ENCODE data around the gene PLOD2.

Gene PLOD2

GRCh38 chr3:146160964-146161662 lies at the start of gene PLOD2:
TSS of gene PLOD2 (minus strand) at chr3:146161184. CDS start at chr3:146160989, 195 bp downstream.
- FAIRE-seq (no peak), DNase-seq (ENCODE audit: insufficient read length, low spot score) (no peak)

DNA sequence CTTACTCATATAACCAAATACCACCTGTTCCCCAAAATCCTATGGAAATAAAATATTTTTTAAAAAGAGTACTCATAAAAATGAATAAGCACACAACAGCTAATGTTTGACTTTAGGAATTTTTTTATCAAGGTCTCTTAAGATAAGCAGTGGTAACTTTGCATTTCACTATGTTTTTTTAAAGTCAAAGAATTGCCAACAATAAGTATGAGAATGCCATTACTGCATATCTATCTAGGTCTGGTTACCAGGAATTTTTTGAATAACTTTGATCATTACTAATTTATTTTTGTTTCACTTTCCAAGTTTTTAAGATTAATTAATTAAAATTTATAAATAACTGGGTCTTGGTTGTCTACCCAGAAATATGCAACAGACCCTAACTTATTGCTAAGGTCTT lies 48.4 kb upstream of the PLOD2 start:
- FAIRE-seq (no peak), DNase-seq (ENCODE audit: insufficient read length, low spot score) (no peak)

DNA sequence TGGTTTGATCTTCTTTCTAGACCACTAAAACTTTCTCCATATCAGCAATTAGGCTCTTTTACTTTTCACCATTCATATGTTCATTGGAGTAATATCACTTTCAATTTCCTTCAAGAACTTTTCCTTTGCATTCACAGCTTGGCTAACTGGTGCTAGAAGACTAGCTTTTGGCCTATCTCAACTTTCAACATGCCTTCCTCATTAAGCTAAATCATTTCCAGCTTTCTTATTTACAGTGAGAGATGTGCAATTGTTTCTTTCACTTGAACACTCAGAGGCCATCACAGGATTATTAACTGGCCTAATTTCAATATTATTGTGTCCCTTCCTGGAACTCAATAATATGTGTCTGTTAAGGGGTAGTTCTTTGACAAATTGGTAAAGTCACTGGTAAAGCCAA lies 42.8 kb upstream of the PLOD2 start:
- FAIRE-seq (no peak), DNase-seq (ENCODE audit: insufficient read length, low spot score) (no peak)

DNA sequence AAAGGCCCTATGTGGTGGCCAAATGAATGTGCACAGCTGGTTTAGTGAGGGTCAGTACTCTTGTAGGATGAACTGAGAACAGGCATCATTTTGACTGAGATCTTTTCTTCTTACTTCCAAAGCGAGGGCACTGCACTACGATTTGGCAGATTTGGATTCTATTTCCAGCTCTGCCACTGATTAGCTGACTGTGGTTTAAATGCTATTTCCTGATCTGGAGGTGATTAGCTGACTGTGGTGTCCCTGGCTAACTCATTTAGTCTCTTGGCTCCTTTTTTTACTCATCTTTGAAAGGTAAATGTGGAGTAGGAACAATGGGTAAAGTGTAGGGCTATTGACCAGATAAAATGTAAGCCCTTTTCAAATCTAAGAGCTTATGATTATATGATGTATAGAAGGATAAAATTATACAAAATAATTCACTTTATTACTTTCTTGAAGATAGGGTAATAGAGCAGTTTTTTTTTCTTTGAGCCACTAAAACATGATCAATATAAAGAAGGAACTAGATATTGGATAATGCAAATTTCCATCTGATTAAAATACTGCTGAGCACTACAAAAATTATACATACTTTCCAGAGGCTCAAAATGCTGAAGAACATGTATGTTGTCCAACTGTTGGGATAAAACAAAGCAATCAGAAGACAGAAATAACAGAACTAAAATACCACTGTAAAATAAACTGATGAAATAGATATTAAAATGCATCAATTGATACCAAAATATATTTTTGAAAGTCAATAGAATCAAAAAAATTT lies 39.7 kb upstream of the PLOD2 start:
- no peak for FAIRE-seq
- DNase-seq (ENCODE audit: insufficient read length, low spot score) = no peak

DNA sequence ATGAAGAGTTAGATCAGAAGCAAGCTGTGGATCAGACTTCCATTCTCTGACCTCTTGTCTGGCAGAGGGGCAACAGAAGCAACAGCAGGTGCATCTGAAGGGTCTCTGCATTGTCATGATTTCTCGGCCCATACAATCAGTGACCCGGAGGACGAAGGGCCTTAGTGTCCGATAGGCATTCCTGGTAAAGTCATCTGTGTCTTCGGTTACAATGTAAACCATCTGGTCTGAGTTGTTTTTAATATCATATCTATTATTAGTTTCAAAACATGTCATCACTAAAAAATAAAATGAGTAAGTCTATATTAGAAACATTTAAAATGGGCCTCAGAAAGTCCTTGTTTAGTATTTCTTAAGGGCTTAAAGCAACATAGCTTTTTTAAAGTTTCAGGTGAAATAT lies 38.8 kb upstream of the PLOD2 start:
- DNase-seq (ENCODE audit: insufficient read length, low spot score) (no peak), FAIRE-seq (no peak)

DNA sequence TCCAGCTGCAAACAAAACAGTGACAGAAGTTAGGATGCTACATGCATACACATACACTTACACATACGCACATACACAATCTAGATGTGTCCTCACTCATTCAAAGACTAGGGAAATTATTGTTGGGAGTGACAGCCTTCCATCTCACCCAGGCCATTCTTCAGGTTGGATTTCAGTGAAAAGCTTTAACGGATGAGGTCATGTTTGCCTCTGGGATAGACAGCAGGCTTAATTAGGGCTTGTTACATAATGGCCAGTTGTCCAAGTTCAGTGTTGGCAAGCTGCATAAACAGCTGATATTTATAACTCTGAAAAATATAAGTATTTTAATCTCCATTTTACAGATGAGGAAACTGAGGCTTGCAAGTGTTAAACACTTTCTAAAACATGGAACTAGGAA lies 35.8 kb upstream of the PLOD2 start:
- FAIRE-seq = no peak
- DNase-seq (ENCODE audit: insufficient read length, low spot score) = no peak

- FAIRE-seq (no peak), DNase-seq (ENCODE audit: insufficient read length, low spot score) (no peak)
Observed at GRCh38 chr3:146195605-146196004, 34.6 kb upstream of the PLOD2 start.

- FAIRE-seq = no peak
- no peak for DNase-seq (ENCODE audit: insufficient read length, low spot score)
Observed at GRCh38 chr3:146195030-146195429, 34.0 kb upstream of the PLOD2 start.

- FAIRE-seq (no peak), DNase-seq (ENCODE audit: insufficient read length, low spot score) (no peak)
Observed at GRCh38 chr3:146191051-146191450, 30.1 kb upstream of the PLOD2 start.

GRCh38 chr3:146189519-146190173 lies 28.7 kb upstream of the PLOD2 start:
- FAIRE-seq = peak; percentile 52
- DNase-seq (ENCODE audit: insufficient read length, low spot score) = peak; percentile 20

- FAIRE-seq (no peak), DNase-seq (ENCODE audit: insufficient read length, low spot score) (no peak)
Observed at GRCh38 chr3:146187334-146187950, 26.5 kb upstream of the PLOD2 start.

- FAIRE-seq = no peak
Observed at GRCh38 chr3:146184241-146185015, 23.4 kb upstream of the PLOD2 start.

DNA sequence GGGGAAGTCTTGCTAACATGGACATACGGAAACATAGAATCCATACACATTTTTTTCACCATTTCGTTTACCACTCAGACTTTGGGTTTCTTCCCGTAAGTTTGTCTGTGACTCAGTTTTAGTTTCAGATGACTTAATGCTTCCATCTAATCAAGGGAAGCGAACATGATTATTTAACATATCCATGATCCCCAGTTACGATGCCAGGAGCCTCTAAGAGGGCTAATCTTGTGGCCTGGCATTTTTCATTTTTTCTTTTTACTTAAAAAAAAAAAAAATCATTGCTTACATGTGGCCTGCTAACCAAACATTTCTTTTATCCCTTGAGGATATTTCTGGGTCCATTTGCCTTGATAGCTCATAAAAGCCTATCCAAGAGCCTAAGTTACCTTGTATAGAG lies 20.2 kb upstream of the PLOD2 start:
- FAIRE-seq = no peak
- DNase-seq (ENCODE audit: insufficient read length, low spot score) = no peak

More at GRCh38 chr3:146184241-146185015, 23.4 kb upstream of the PLOD2 start:
- DNase-seq (ENCODE audit: insufficient read length, low spot score) = no peak

GRCh38 chr3:146180376-146180775 lies 19.4 kb upstream of the PLOD2 start:
- FAIRE-seq = no peak
- DNase-seq (ENCODE audit: insufficient read length, low spot score) = no peak

DNA sequence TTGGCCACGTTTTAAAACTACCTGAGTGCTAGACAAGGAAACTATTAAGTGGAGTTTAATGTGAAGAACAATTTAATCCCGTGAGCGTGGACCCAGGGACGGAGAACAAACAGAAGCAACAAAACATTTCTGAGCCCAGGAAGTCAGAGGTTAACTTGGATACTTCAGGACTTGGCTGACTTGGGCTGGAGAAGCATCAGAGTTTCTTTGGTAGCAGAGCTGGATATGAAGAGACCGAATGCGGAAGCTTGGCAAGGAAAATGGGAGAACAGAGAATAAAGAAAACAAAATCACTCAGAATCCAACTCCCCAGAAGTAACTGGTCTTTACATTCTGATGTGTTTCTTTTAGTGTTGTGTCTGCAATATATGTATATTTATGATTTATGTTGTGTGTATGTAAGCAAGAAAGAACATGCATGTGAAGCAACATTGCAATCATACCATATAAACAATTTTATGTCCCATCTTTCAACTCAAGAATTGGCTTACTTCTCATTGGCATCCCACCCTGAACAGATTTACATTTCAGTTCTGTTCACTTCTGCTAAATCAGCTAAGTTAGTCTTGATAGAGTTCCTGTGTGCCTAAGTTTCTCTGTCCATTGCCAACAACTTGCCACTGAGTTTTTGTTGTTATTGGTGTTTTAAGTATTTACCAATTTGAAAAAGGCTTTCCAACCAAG lies 17.2 kb upstream of the PLOD2 start:
- FAIRE-seq = no peak
- no peak for DNase-seq (ENCODE audit: insufficient read length, low spot score)

DNA sequence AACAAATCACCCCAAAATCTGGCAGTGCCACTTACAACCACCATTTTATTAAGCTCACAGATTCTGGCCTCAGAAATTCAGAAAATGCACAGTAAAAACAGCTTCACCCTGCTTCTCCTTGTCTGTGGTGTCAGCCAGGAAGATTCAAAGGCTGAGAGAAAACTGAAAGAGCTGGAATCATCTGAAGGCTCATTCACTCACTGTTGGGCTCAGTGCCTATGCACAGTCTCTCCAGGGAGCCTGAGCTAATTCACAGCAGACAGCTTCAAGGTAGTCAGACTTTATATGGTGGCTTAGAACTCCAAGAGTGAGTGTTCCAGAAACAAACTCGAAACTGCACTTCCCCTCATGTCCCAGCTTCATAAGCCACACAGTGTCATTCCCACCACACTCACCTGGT lies 16.5 kb upstream of the PLOD2 start:
- no peak for DNase-seq (ENCODE audit: insufficient read length, low spot score)
- no peak for FAIRE-seq

DNA sequence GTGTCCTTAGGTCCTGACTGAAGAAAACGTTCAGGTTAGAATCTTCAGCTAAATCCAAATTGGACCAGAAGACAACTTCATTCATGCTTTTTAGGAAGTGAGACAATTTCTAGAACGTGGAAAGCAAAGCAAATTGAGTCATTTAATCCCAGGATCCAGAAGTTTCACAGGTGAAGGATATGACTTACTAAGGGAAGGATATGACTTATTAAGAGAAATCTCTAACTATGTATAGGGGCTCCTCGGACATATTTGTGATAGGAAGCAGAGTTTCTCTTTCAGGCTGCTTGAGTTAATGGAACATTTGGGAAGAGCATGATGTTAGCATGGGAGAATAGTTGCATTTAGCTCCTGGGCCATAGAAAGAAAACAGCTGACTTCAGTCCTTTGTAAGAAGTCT lies 16.1 kb upstream of the PLOD2 start:
- FAIRE-seq = no peak

GRCh38 chr3:146172586-146172985 lies 11.6 kb upstream of the PLOD2 start:
- FAIRE-seq (no peak), DNase-seq (ENCODE audit: insufficient read length, low spot score) (no peak)

More for the DNA sequence above, 16.1 kb upstream of the PLOD2 start:
- DNase-seq (ENCODE audit: insufficient read length, low spot score) = no peak

DNA sequence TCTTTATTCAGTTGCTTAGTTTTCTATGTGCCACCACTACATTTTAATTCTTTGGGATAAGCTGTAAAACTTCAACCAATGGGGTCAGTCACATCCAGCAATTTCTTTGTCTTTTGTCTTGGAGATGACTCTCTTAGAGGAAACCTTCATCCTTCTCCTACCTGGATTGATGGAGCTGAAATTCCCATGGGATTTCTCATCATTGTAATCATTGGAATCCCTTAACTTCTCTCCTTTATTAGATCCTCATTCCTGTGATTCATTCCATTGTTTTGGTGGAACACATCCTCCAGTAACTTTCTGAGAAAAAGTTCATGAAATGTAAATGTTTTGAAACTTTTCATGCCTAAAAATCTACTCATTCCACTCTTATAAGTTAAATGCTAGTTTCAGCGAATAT lies 9.6 kb upstream of the PLOD2 start:
- no peak for DNase-seq (ENCODE audit: insufficient read length, low spot score)
- FAIRE-seq = no peak

DNA sequence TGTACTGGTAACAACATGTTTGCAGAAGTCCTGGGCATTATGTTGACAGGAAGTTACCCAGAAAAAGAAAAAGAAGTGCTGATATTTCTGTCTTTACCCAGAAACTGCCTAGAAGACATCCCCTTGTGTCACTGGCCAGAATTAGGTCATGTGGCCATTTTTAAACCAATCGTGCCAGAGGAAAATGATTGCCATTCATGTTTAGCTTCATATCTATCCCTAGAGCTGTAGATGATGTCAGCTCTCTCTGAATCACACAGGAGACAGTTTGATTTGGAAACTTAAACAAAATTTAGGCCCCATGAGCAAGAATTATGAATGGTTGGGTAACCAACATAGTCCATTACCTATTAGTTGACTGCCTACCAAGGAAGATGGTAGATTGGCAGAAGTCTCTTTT lies 8.9 kb upstream of the PLOD2 start:
- no peak for DNase-seq (ENCODE audit: insufficient read length, low spot score)
- FAIRE-seq = no peak

Data from GM19239 (cell line).